DMS153 treated with DMSO at 0.1 percent for 48 hours (cell line): ENCODE measurements around the gene IPO8.
"Not testable (repeated sequence)": the region's sequence is repeated elsewhere in the genome, so short reads cannot be mapped to it uniquely, and the experiment has no call there.

Source experiments
- DNase-seq: peaks from one replicate; lab custom pipeline; 2025; ENCODE audit not compliant: unreplicated experiment; lab: John Stamatoyannopoulos, UW

IPO8 gene

GRCh38 chr12:30610718-30611117 is 85.0 kb downstream of the IPO8 start:
- no peak for DNase-seq

GRCh38 chr12:30609819-30610218 is 85.8 kb downstream of the IPO8 start:
- DNase-seq: not testable (repeated sequence)

- not testable (repeated sequence) for DNase-seq
These were observed 91.4 kb downstream of the IPO8 start for GRCh38 chr12:30604302-30604701.

GRCh38 chr12:30603129-30603528 is 92.5 kb downstream of the IPO8 start:
- DNase-seq: no peak

GRCh38 chr12:30602678-30603077 is 93.0 kb downstream of the IPO8 start:
- DNase-seq: no peak

GRCh38 chr12:30599608-30600007 is 96.1 kb downstream of the IPO8 start:
- DNase-seq: peak; percentile 70

- no peak for DNase-seq
These were observed 96.8 kb downstream of the IPO8 start for GRCh38 chr12:30598889-30599288.

GRCh38 chr12:30595742-30596141 is 99.9 kb downstream of the IPO8 start:
- no peak for DNase-seq

- no peak for DNase-seq
These were observed 101.2 kb downstream of the IPO8 start for GRCh38 chr12:30594509-30594908.

- DNase-seq: not testable (repeated sequence)
These were observed 107.1 kb downstream of the IPO8 start for GRCh38 chr12:30588572-30588971.

- no peak for DNase-seq
These were observed 107.9 kb downstream of the IPO8 start for GRCh38 chr12:30587782-30588181.

- no peak for DNase-seq
These were observed 109.8 kb downstream of the IPO8 start for GRCh38 chr12:30585877-30586276.

- no peak for DNase-seq
These were observed 112.7 kb downstream of the IPO8 start for GRCh38 chr12:30582943-30583342.

GRCh38 chr12:30580344-30580743 is 115.3 kb downstream of the IPO8 start:
- no peak for DNase-seq
